DMS114 treated with DMSO at 0.1 percent for 48 hours (cell line): ENCODE measurements around the gene SOWAHC.
"Not testable (repeated sequence)": the region's sequence is repeated elsewhere in the genome, so short reads cannot be mapped to it uniquely, and the experiment has no call there.

Experiments
- DNase-seq: peaks from one replicate; lab custom pipeline; 2025; ENCODE audit not compliant: unreplicated experiment; lab: John Stamatoyannopoulos, UW

Gene SOWAHC

DNA sequence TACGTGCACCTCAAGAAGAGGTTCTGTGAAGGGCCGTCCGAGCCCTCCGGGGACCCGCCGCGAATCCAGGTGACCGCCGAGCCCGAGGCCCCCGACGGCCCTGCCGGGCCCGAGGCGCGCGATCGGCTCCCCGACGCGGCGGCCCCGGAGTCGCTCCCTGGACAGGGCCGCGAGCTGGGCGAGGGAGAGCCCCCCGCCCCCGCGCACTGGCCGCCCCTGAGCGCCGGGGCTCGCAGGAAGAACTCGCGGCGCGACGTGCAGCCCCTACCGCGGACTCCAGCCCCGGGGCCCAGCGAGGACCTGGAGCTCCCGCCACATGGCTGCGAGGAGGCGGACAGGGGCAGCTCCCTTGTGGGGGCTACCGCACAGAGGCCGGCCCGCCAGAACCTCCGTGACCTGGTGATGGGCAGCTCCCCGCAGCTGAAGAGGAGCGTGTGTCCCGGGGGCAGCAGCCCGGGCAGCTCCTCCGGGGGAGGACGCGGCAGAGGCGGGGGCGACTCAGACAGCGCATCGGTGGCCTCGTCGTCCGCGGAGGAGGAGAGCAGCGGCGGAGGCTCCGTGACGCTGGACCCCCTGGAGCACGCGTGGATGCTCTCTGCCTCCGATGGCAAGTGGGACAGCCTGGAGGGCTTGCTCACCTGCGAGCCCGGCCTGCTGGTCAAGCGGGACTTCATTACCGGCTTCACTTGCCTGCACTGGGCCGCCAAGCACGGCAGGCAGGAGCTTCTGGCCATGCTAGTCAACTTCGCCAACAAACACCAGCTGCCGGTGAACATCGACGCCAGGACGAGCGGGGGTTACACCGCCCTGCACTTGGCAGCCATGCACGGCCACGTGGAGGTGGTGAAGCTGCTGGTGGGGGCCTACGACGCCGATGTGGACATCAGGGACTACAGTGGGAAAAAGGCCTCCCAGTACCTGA, 812 bp downstream of the SOWAHC start:
- no peak for DNase-seq

DNA sequence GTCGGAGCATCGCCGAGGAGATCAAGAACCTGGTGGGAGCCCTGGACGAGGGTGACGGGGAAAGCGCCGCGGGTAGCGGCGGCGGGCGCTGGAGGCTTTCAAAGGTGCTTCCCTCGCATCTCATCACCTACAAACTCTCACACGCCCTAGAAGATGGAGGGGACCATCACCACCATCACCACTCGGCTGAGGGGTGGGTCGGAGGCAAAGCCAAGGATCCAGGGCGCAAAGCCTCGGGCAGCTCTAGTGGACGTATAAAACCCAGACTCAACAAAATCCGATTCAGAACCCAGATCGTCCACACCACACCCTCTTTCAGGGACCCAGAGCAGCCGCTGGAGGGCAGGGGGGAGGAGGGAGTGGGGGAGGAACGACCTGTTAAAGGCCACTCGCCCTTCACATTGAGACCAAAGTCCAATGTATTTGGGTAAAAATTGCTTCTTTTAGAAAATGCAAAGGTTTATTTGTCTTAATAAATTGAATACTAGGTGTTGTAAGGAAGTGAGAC, 1.5 kb downstream of the SOWAHC start:
- no peak for DNase-seq

DNA sequence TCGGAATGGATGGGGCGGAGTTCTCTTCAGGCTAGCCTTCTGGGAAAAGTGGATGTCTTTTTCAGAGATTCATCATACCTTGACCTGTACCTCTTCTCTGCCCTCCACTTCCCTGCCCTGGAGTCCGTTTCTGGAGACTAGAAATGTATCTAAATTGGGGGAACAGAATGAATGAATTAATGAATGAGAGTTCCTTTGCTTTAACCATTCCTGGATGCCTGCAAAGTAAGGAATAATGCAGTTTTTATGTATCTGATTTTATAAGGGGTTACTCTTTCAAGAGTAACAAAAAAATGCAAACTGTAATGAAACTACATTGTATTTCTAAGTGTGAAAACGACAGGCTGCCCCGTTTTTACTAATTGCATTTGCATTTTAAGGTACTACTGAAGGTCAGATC, 2.0 kb downstream of the SOWAHC start:
- DNase-seq = no peak

DNA sequence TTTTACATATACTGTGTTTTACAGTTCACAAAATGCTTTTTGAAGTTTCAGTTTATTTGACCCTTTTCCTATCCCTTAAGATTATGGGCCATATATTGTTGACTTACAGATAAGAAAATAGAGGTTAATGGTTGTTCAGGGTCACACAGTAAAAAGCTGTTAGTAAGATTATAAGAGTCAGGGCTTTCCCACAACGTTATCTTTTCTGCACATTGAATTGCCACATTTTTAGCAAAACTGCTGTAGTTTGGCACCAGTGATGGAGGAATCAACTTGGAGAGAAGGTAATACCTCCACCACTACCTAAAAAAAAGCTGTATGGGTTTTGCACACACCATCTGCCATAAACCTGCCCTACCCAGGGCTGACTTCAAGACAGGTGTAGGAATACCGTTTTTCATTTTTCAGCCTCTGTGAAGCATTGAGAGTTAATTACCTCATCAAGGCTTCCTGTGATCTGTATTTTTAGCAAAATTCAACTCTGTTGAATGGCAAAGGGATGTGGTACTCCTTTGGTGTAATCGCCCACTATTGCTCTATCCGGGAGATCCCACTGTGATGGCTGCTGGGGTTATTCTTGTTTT, 5.0 kb downstream of the SOWAHC start:
- DNase-seq = no peak

DNA sequence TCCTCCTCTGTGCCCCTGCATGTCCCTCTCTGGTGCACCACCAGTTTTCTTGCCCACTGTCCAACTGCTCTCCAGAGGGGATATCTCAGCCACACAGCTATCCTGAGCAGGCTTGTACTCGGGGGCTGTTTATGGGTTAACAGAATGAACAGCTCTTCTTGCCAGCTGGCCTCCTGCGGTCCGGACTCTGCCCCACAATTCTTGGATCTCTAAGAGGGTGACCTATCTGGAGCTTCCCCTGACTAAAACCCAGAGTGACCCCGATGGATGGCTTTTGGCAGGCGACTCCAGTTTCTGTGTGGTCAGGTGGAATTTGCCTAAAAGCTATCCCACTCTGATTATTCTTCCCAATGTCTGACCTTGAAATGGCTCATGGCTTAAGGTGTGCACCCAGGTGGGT, 9.1 kb downstream of the SOWAHC start:
- DNase-seq = no peak

DNA sequence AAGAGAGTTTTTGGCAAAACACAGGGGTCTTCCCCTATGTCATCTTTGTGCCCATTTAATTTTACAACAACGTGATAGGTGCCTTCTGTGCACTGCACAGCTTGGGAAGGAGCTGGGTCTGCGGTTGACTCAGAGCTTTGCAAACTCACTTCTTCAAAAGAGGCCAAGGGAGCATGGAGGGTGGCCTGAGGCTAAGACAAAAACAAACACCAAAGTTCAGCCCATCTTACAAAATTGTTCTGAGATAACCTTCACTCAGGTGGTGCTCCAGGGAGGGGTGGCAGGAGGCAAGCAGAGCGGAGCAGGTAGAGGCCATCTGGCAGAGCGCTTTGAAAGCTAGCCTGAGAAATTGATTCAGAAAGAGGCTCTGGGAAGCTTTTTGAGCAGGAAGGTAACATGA, 9.8 kb downstream of the SOWAHC start:
- no peak for DNase-seq

DNA sequence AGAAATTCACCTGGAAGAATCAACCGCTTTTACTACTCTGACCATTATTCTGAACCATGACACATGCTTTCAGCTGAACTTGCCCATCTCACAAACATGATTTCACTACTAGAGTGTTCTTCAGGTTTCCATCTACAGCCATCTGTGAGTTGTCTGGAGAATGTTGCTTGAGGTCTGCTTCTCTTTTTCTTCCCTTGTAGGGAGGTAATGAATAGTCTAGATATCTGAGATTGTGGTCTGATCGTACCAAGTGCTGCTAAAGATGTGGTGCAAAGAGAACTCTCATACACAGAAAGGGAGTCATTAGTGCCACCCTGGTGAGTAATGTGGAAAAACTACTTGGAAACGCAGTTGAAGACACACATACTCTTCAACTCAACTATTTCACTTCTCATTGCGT, 10.2 kb downstream of the SOWAHC start:
- DNase-seq = no peak

DNA sequence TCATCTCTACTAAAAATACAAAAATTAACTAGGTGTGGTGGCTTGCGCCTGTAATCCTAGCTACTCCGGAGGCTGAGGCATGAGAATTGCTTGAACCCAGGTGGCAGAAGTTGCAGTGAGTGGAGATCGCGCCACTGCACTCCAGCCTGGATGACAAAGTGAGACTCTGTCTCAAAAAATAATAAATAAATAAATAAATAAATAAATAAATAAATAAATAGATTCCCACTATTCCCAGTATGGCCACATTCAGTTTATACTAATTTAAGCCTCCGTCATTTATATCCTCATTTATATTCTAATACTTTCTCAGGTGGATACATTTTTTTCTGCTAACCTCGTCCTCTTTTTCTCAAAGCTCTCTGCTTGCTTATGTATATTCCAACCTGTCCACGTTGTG, 14.2 kb downstream of the SOWAHC start:
- DNase-seq = not testable (repeated sequence)

DNA sequence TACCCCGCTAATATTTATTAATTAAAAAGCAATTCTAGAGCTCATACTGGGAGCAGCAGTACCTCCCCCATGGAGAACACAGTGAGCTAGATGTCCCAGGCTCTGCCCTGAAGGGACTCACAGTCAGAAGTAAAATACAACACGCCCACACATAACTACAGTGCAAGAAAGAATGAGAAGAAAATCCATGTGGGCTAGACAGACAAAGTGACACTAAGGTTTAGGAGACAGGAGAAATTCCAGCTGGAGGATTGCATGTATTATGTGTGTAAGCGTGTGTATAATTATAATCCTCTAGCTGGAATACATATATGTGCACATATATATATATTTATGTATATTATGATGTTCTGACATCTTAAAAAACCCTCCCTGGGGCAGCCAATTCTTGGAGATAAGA, 15.7 kb downstream of the SOWAHC start:
- no peak for DNase-seq

DNA sequence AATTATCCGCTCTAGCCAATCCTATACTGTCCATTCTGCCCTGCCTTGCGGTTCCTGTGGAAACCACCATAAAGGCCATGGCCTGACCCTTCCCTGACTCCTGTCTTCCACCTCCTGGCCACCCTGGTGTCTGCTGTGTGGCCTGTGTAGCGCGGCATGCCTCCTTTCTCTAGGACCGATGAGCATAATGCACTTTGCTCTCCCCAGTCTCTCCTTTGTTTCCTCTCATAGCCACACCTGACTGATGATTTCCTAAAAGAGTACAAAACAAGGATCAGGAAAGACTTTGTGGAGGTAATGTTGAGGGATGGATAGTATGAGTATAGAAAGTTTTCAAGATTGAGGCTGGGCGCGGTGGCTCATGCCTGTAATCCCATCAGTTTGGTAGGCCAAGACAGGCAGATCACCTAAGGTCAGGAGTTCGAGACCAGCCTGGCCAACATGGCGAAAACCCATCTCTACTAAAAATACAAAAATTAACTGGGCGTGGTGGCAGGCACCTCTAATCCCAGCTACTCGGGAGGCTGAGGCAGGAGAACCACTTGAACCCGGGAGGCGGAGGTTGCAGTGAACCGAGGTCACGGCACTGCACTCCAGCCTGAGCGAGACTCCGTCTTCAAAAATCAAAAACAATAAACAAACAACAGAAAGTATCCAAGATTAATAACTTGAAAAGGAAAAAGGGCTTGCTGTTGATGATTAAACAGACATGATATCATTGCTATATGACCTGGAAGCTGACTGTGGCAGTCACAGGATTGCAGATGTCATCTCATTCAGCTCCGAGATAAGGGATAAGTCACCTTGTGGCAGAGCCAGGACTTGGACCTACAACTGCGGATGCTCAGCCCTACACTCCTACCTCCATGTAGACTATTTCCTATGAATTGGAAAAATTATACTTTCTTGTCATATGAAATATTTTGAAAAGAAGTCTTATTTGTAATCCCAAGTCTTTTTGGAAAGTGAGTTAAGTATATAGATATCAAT, 16.6 kb downstream of the SOWAHC start:
- no peak for DNase-seq

DNA sequence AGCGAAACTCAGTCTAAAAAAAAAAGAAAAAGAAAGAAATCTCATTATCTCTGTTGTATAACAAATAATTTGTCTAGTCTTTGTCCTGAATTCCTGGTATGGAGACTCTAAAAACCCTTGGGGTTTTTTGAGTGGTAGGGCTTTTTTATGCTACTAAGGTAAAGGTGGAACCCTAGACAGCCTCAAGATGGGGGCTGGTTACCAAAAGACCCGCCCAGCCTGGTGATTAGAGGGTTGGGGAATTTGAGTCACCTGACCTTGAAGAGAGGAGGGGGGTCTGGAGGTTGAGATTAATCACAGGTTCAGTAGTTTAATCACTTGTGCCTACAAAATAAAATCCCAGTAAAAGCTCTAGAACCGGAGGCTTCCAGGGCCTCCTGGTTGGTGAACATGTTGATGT, 17.6 kb downstream of the SOWAHC start:
- DNase-seq = no peak

DNA sequence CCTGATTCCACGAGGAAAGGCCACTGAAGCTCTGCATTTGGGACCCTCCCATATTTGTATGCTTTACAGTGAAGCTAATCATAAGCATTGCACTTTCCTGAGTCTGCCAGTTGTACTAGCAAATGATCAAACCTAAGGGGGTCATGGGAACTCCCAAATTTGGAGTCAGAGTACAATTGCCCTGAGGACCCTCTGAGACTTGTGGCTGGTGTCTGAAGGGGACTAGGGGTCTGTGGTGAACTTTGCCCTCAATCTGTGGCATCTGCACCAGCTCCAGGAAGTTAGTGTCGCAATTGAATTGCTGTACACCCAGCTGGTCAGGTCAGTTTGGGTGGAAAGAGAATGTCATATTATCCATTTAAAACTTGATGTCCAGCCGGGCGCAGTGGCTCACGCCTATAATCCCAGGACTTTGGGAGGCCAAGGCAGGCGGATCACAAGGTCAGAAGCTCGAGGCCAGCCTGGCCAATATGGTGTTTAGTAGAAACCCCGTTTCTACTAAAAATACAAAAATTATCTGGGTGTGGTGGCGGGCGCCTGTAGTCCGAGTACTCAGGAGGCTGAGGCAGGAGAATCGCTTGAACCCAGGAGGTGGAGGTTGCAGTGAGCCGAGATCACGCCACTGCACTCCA, 18.1 kb downstream of the SOWAHC start:
- DNase-seq = no peak

DNA sequence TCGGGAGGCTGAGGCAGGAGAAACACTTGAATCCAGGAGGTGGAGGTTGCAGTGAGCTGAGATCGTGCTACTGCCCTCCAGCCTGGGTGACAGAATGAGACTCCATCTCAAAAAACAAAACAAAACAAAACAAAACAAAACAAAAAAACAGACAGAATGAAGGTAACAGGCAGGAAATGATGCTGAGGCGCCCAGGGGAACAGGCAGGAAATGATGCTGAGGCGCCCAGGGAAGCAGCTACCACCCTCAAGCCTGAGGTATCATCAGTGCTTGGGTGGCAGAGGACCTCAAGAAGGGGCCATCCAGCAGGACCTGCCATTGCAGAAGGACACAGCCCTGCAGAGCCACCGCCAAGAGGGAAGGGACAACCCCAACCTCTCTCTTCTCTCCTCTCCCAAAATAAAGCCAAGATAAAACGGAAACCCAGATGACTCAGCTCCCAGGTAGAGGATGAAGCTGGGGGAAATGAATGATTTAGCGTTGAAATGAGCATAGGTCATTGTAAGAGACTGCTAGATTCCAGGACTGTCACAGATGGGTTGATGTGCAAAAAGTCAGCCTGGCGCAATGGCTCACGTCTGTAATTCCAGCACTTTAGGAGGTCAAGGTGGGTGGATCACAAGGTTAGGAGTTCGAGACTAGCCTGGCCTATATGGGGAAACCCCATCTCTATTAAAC, 19.3 kb downstream of the SOWAHC start:
- no peak for DNase-seq

DNA sequence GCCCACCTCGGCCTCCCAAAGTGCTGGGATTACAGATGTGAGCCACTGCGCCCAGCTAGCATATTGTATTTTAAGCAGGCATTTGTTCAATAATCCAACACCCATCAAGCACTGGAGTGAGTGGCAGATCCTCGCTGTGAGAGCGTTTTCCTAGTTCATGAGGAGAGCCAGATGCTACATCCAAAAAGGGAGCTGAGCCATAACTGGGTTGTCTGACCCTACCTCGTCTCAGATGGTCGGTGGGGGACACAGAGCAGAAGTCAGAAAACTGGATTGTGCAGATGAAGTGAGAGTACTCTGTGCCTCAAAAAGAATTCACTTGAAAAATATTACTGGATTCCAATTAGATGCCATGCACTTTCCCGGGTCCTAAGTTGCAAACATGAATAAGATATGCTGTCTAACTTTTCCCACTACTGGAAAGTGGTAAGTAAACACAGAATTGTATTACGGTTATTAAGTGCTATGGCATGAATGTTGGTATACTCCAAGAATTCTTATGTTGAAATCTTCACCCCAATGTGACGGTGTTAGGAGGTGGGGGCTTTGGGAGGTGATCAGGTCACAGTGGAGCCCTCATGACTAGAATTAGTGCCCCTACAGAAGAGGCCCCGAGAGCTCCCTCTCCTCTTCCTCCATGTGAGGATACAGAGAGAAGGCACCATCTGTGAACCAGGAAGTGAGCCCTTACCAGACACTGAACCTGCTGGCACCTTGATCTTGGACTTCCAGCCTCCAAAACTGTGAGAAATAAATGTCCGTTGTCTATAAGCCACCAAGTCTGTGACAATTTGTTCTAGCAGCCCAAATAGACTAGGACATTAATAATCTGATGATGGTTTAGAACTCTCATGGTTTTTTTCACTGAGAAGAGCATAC, 21.5 kb downstream of the SOWAHC start:
- DNase-seq = no peak

DNA sequence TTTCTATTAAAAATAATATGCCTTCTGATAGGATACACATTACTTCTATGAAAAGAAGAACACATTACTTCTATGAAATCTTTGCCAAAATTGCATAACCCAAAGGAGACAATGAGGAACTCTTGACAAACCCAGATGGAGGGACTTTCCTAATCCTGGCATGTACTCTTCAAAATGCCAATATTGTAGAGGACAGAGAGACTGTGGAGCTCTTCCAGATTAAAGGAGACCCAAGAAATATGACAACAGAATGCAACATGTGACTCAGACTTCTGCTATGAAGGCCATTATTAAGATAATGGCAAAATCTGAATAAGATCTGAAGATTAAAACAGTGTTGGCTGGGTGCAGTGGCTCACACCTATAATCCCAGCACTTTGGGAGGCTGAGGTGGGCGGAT, 22.2 kb downstream of the SOWAHC start:
- no peak for DNase-seq

DNA sequence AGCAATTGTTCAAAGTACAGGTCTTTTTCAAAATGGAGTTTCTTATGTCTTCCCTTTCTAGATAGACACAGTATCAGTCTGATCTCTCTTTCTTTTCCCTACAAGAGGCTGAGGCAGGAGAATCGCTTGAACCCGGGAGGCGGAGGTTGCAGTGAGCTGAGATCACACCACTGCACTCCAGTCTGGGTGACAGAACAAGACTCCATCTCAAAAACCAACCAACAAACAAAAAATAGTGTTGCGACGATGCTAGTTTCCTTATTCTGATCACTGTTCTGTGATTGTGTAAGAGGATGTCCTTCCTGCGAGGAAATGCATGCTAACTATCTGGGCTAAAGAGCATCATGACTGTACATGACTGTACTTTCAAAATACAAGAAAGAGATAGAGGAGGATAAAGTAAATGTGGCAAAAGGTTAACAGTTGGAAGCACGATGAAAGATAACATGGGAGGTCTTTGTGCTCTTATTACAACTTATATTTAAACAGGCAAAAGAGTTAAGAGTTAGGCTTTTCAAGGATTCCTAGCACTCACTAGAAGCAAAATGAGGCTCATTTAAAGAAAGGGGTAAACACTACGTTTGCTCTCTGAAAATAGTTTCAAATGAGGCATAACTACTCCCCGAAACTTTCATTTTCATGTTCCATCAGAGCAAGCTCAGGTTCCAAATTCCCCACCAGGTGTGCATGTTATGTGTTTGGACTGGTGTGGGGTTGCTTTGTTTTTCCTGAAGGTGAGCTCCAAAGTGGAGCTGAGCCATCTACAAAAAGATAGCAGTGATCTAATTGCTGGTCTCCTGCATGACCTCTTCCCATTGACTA, 23.8 kb downstream of the SOWAHC start:
- DNase-seq = no peak

DNA sequence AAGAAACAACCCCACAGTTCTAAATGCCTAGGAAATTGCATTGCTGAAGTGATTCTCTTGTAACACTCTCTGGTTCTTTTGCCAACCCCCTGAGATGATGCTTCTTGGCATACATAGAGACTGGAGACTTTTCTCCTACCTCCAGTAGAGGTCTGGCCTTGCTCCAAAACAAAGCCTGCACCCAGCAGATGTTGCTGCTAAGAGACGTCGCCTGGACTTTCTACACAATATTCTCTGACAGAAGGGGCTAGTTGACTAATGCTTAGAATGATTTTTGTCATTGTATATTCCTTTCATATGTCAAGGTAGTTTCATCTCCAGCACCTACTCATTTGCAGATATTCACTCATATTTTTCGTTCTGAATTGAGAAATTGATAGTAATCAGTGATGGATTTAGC, 24.6 kb downstream of the SOWAHC start:
- no peak for DNase-seq

DNA sequence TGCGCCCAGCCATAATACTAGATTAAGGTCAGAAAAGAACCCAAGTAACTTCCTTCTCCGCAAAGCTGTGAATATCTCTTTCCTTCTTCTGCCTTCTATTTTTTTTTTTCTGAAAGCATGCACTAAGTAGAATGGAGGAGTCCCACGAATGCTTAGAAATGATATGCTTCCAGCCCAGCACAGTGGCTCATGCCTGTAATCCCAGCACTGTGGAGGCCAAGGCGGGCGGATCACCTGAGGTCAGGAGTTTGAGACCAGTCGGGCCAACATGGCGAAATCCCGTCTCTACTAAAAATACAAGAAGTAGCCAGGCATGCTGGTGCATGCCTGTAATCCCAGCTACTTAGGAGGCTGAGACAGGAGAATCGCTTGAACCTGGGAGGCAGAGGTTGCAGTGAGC, 25.8 kb downstream of the SOWAHC start:
- DNase-seq = not testable (repeated sequence)
